DOHH2 (cell line): ENCODE data around the gene STK32C.

Experiments used
- CTCF ChIP-seq: fragments of 200-600 bp; sonication (generic); IDR thresholded peaks from one replicate; pipeline ENCODE4 v1.5.1; 2014; ENCODE audit warnings: antibody characterized with exemption, mild to moderate bottlenecking, low read depth, low read length; ENCODE audit not compliant: poor library complexity, severe bottlenecking
- EZH2phosphoT487 ChIP-seq: fragments of 200-600 bp; sonication (generic); IDR thresholded peaks from 2 replicates; pipeline ENCODE4 v1.6.1; 2017; ENCODE audit warnings: borderline replicate concordance, mild to moderate bottlenecking, antibody characterized with exemption, low read length, moderate library complexity, mixed read lengths

GRCh38 chr10:132355754-132356153 lies 48.0 kb upstream of the STK32C start:
- TF ChIP-seq EZH2phosphoT487, result no peak
- no peak for TF ChIP-seq CTCF
